Measurements from ENCODE around the gene MVB12B. TPM values are rescaled to one million over a fixed set of nuclear protein-coding genes. Genes with fewer than 3 reads are reported as not detected.

MVB12B gene
- total RNA-seq, 1 donor from 2014 or later, result 6.7 TPM

DNA sequence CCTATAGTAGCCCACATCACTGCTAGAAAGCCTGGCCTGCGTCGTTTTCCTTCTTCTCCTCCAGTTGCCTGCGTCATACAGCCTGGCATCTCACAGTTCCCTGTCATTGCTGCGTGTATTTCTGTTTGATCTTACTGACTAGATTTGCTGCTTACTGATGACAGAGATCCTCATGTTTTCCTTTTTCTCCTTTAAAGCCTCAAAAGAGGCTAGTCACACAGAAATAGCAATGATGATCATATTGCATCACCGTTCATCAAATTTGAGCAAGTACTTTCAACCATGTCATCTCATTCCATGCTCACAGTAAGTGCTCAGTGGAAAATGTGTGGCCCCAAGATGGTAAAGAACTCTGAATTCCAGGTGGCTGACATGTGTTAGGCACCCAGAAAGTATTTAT, 76.8 kb downstream of the MVB12B start:
- no peak for DNase-seq (ENCODE audit: low spot score)

- DNase-seq (ENCODE audit: low spot score), result no peak
Measured at GRCh38 chr9:126404459-126404858, 77.8 kb downstream of the MVB12B start.

DNA sequence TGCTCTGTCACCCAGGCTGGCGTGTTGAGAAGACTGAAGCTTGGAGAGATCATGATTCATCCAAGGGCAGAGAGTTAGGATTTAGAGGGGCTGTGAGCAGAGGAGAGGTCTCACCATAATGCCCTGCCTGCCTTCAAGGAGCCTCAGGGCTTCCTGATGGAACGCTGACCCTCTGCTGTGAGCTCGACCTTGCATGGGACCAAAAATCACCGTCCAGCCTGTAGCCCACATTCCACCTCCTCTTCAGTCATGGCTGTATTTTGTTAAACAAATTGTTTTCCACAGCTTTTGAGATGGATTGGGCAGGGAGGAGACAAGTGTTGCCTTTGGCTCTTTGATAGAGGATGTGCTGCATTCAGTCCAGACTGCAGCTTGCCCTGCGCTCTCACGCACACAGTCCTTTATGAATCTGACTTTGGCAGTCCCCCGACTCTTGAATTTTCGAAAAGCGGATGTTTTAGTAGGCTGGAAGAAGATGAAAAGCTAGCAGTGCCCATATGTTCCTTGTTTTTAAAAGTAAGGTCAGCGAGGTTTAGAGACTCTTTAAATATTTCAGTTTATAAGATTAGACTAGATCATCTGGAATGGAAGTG, 79.5 kb downstream of the MVB12B start:
- DNase-seq (ENCODE audit: low spot score), result peak; percentile 93

GRCh38 chr9:126407114-126407870, 80.7 kb downstream of the MVB12B start:
- no peak for DNase-seq (ENCODE audit: low spot score)

DNA sequence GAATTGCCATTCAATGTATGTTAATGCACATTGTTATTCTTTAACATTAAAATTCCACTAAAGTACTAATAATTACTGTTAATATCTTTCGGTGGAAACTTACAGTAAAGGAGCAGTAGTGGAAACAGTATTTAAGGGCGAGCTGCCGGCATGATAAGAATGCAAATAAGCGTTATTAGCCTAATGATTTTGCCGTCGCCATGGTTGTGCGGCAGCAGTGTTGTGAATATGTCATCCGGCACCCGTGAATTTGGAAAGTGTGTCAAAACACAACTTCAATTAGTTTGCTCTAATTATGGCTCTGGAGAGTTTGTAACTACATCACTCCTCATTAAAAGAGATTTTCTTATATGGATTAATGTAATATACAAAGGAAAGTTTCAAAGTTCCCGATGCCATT, 81.4 kb downstream of the MVB12B start:
- DNase-seq (ENCODE audit: low spot score), result no peak

DNA sequence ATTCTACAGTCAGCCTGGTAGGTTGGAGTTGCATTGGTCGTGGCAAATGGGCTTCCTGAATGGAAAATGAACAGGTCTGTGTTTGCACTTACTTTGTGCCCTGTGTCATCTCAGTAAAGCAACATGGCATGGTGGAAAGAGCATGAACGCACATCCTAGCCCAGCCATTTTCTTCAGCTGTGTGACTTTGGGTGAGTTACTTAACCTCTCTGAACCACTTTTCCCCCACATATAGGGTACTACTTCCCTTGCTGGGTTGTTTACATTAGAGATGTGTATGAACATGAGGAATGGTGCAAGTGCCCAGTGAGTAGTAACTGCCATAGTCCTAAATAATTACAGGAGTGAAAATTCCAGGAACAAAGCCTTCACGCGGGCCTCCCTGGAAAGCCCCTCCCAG, 83.6 kb downstream of the MVB12B start:
- no peak for DNase-seq (ENCODE audit: low spot score)

GRCh38 chr9:126411225-126411947, 84.8 kb downstream of the MVB12B start:
- DNase-seq (ENCODE audit: low spot score), result no peak

DNA sequence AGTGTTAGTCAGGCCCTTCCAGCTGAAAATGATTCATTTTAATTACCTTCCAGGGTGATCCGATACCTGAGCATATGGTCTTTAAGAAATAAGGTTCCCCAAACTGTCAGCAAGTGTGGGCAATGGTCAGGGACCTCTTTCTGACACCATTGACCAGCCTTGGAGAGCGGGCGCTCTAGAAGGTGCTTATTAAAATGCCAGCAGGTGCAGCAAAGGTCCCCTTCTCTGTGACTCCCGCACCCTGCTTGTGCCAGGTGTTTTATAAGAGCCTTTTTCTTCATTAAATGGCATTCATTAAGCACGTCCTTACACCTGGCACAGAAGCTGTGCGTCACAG, 85.3 kb downstream of the MVB12B start:
- no peak for DNase-seq (ENCODE audit: low spot score)

GRCh38 chr9:126412905-126413304, 86.3 kb downstream of the MVB12B start:
- DNase-seq (ENCODE audit: low spot score), result no peak

GRCh38 chr9:126413391-126414068, 86.9 kb downstream of the MVB12B start:
- DNase-seq (ENCODE audit: low spot score), result no peak

- DNase-seq (ENCODE audit: low spot score), result no peak
Measured at GRCh38 chr9:126415741-126416370, 89.2 kb downstream of the MVB12B start.

DNA sequence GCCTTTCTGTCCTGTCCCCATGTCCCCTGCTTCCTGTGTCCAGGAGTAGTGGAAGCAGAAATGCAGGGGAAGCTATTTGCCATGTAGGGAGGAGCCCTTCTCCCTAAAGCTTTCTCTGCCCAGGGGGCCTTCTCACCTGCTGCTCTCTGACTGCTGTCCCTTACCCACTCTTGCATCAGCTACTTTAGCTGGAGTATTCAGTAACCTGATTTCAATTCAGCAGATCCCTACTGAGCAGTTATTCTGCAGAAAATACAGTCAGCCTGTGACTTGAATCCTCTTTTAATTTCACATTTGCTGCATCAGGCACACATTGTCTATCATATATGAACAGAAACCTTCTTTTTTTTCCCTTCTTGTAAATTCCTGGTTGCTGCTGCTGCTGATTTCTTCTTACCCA, 90.4 kb downstream of the MVB12B start:
- DNase-seq (ENCODE audit: low spot score), result no peak

- DNase-seq (ENCODE audit: low spot score), result no peak
Measured at GRCh38 chr9:126417684-126418083, 91.1 kb downstream of the MVB12B start.

DNA sequence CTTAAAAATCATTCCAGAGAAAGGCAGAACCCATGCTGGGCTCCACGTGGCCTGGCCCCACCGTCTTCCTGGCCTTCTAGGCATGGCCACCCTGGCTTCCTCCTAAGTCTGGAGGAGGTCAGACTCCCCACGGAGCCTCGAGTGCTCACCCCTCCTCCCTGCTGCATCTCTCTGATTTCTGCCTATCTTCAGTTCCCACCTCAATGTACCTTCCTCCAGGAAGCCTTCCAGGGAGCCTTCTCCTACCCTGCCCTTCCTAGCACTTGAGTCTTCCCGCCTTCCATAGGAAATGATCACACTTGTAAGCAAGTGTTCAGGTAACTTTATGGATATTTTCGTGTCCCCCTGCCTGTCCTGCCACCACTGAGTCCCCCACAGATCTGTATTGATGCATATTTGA, 92.0 kb downstream of the MVB12B start:
- DNase-seq (ENCODE audit: low spot score), result no peak

DNA sequence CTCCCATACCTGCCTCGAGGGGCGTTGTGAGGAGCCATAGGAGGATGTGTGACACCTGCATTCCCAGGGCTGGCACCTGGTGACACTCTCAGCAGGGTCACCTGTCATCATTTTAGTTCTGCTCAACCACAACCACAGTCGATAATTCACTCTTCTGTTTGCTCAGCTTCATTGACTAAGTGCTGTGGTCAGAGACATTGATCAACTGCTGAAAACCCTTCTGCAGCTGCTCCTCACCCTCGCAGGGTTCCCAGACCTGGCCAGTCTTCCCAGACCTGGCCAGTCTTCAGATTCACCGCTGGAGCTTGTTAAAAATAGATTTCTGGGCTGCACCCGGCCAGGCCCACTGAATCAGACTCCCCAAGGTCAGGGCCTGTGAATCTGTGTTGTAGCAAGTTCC, 92.8 kb downstream of the MVB12B start:
- no peak for DNase-seq (ENCODE audit: low spot score)

DNA sequence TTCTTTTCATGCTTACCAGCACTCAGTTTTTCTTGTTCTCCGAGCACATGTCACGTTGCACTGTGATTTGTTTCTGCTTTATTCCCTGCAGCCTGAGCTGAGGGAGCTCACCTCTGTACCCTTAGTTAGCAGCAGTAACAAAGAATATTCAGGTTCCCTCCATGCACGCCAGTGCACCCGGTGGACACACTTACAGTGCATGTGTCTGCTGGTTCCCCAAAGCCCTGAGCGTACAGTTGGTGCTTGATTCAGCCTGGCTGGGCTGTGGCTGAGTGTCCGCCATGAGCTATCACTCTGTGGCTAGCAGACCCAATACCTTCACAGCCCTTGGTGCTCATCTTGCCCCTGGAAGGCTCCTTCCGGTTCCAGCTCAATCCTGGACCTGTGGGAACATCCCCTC, 93.5 kb downstream of the MVB12B start:
- DNase-seq (ENCODE audit: low spot score), result no peak

DNA sequence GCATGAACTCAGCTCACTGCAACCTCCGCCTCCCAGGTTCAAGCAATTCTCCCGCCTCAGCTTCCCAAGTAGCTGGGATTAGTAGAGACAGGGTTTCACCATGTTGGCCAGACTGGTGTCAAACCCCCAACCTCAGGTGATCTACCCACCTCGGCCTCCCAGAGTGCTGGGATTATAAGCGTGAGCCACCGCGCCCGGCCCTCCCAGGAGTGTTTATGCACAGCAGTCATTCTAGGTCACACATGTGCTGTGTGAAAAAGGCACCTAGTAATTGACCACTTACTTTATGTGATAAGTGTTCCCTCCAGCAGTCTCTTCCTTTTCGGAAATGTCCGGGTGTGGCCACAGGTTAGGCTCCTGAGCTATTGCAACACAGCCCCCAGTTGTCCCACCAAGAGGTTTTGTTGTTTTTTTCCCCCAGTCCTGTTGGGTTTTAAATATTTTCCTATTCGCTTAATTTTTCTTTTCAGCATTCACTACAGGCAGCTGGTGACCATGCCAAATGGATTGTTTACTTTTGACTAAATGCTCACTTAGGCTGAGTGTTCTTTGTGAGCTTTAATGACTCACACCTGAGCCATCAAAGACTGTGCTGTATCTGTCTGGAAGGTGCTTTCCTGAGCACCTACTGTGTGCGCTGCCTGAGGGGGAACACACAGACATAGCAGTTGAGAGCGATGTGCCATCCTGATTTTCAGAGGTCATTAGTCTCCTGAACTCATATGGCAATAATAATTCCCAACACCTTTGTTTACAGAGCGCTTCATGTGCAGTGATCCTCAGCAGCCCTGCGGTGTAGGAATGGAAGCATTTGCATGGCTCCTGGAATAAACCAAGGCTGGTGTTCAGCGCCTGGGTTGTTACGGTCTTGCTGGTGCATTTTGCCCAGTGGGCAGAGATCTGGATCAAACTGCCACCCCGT, 94.3 kb downstream of the MVB12B start:
- DNase-seq (ENCODE audit: low spot score), result no peak

- no peak for DNase-seq (ENCODE audit: low spot score)
Measured at GRCh38 chr9:126421567-126422428, 95.2 kb downstream of the MVB12B start.

DNA sequence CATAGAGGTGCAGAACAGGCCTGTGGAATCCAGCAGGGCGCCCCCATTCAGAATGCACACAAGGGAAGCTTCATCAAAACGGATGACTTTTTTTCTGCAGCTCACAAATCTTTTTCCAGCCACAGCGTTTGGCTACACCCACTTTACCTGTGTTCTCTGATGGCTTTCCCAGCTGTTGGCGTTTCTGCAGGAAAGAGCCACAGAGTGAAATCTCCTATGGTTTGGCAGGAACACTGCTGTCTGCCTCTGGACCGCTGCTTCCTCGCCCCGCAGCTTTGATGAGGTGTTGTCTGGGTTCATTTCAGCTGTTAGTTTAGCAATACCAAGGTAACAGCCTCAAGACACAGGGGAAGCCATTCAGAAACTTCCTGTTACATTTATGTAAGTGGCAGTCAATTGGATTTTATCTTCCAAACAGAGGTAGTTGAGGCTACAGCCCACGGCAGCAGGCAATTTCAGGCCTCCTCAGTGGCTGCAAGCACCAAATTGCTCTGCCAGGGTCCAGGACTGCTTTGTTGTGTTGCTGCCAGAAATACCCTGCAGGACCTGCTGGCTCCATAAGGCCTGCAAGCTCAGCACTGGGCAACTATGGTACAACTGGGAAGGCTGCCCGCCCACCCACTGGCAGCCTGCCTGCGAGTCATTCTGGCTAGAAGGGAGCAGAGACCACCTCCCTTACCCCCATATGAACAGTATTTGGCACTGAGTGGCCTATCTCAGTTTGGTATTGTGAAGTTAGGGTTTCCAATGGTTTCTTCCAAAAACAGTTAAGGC, 96.7 kb downstream of the MVB12B start:
- DNase-seq (ENCODE audit: low spot score), result no peak
